Activated T-cell treated with anti-CD3 and anti-CD28 coated beads for 48 hours (primary cell): Measurements from ENCODE around the gene TPTE2.
"Not testable (repeated sequence)": the region's sequence is repeated elsewhere in the genome, so short reads cannot be mapped to it uniquely, and the experiment has no call there.

Experiments
- DNase-seq: peaks from one replicate; pipeline ENCODE4 v3.0.0-alpha.2; 2020; ENCODE audit warnings: low read depth

TPTE2 gene

GRCh38 chr13:19561127-19561582 is at the start of gene TPTE2:
TSS of gene TPTE2 (minus strand) at chr13:19561532. CDS start at chr13:19503234, 58,298 bp downstream.
- not testable (repeated sequence) for DNase-seq

GRCh38 chr13:19607523-19608078 is 46.3 kb upstream of the TPTE2 start:
- DNase-seq = no peak

GRCh38 chr13:19606737-19607136 is 45.4 kb upstream of the TPTE2 start:
- no peak for DNase-seq

- no peak for DNase-seq
Measured at GRCh38 chr13:19606152-19606551, 44.8 kb upstream of the TPTE2 start.

- DNase-seq = no peak
Measured at GRCh38 chr13:19605161-19605955, 44.0 kb upstream of the TPTE2 start.

GRCh38 chr13:19604306-19604705 is 43.0 kb upstream of the TPTE2 start:
- no peak for DNase-seq

- DNase-seq = peak; percentile 53
Measured at GRCh38 chr13:19601749-19602725, 40.7 kb upstream of the TPTE2 start.

GRCh38 chr13:19597523-19597922 is 36.2 kb upstream of the TPTE2 start:
- DNase-seq = no peak

- no peak for DNase-seq
Measured at GRCh38 chr13:19596960-19597361, 35.6 kb upstream of the TPTE2 start.

GRCh38 chr13:19596086-19596485 is 34.8 kb upstream of the TPTE2 start:
- no peak for DNase-seq

GRCh38 chr13:19592657-19593180 is 31.4 kb upstream of the TPTE2 start:
- no peak for DNase-seq

GRCh38 chr13:19591864-19592263 is 30.5 kb upstream of the TPTE2 start:
- no peak for DNase-seq

- no peak for DNase-seq
Measured at GRCh38 chr13:19590423-19590822, 29.1 kb upstream of the TPTE2 start.

GRCh38 chr13:19589312-19589711 is 28.0 kb upstream of the TPTE2 start:
- no peak for DNase-seq

GRCh38 chr13:19587635-19588300 is 26.4 kb upstream of the TPTE2 start:
- DNase-seq = no peak

GRCh38 chr13:19586904-19587634 is 25.7 kb upstream of the TPTE2 start:
- DNase-seq = peak; percentile 69

- no peak for DNase-seq
Measured at GRCh38 chr13:19581675-19582074, 20.3 kb upstream of the TPTE2 start.

GRCh38 chr13:19575230-19575629 is 13.9 kb upstream of the TPTE2 start:
- DNase-seq = no peak

- no peak for DNase-seq
Measured at GRCh38 chr13:19573120-19573716, 11.9 kb upstream of the TPTE2 start.

- no peak for DNase-seq
Measured at GRCh38 chr13:19572280-19572679, 10.9 kb upstream of the TPTE2 start.
